ENCODE measurements around the gene D2HGDH.

Gene D2HGDH

GRCh38 chr2:241726459-241726858 is 8.0 kb upstream of the D2HGDH start:
- Histone ChIP-seq H3K36me3 (peaks cover 18% of the 10 kb centered on the region), H3K4me1 (ENCODE audit: control insufficient read depth in 1 of 2, insufficient read depth in 1 of 2, low read depth in 1 of 2, low read length in 1 of 2) (peaks cover 24 to 25% of the 10 kb centered on the region in 2 experiments), H3K27ac (no peak overlapping the region), H3K9me3 (no peaks in the 10 kb centered on the region), H3K27me3 (no peaks in the 10 kb centered on the region), H3K4me3 (ENCODE audit: low read depth in 1 of 2, low read length in 1 of 2) (no peak overlapping the region)
- TF ChIP-seq CTCF (IDR thresholded peaks at IDR 0.05), result no peak

- Histone ChIP-seq H3K27ac (no peak overlapping the region), H3K4me3 (ENCODE audit: low read depth in 1 of 2, low read length in 1 of 2) (no peak overlapping the region), H3K36me3 (peaks cover 8% of the 10 kb centered on the region), H3K27me3 (no peaks in the 10 kb centered on the region), H3K9me3 (no peaks in the 10 kb centered on the region), H3K4me1 (ENCODE audit: control insufficient read depth in 1 of 2, insufficient read depth in 1 of 2, low read depth in 1 of 2, low read length in 1 of 2) (peaks cover 37 to 39% of the 10 kb centered on the region in 2 experiments)
- no peak for TF ChIP-seq CTCF (IDR thresholded peaks at IDR 0.05)
Measured at GRCh38 chr2:241728000-241728399, 6.4 kb upstream of the D2HGDH start.

- H3K27ac ChIP-seq, result no peak overlapping the region
- no peak for TF ChIP-seq CTCF (IDR thresholded peaks at IDR 0.05)
- no peak overlapping the region for H3K4me3 ChIP-seq (ENCODE audit: low read depth in 1 of 2, low read length in 1 of 2)
- no peaks in the 10 kb centered on the region for H3K27me3 ChIP-seq
- peaks cover 1% of the 10 kb centered on the region for H3K36me3 ChIP-seq
- peaks cover 43 to 45% of the 10 kb centered on the region in 2 experiments for H3K4me1 ChIP-seq (ENCODE audit: control insufficient read depth in 1 of 2, insufficient read depth in 1 of 2, low read depth in 1 of 2, low read length in 1 of 2)
- H3K9me3 ChIP-seq, result no peaks in the 10 kb centered on the region
Measured at GRCh38 chr2:241728627-241729026, 5.8 kb upstream of the D2HGDH start.

GRCh38 chr2:241729868-241730267 is 4.6 kb upstream of the D2HGDH start:
- H3K27me3 ChIP-seq, result no peaks in the 10 kb centered on the region
- peak overlapping the region; percentile 71 for H3K27ac ChIP-seq
- no peaks in the 10 kb centered on the region for H3K9me3 ChIP-seq
- peaks cover 46 to 51% of the 10 kb centered on the region in 2 experiments for H3K4me1 ChIP-seq (ENCODE audit: control insufficient read depth in 1 of 2, insufficient read depth in 1 of 2, low read depth in 1 of 2, low read length in 1 of 2)
- H3K36me3 ChIP-seq, result no peaks in the 10 kb centered on the region
- H3K4me3 ChIP-seq (ENCODE audit: low read depth in 1 of 2, low read length in 1 of 2), result peak overlapping the region; percentile 24 to 35
- no peak for TF ChIP-seq CTCF (IDR thresholded peaks at IDR 0.05)

GRCh38 chr2:241730671-241731293 is 3.6 kb upstream of the D2HGDH start:
- Histone ChIP-seq H3K36me3 (no peaks in the 10 kb centered on the region), H3K27me3 (no peaks in the 10 kb centered on the region), H3K9me3 (no peaks in the 10 kb centered on the region), H3K4me3 (ENCODE audit: low read depth in 1 of 2, low read length in 1 of 2) (peak overlapping the region; percentile 24 to 35), H3K27ac (peak overlapping the region; percentile 71), H3K4me1 (ENCODE audit: control insufficient read depth in 1 of 2, insufficient read depth in 1 of 2, low read depth in 1 of 2, low read length in 1 of 2) (peaks cover 51 to 58% of the 10 kb centered on the region in 2 experiments)
- TF ChIP-seq CTCF (IDR thresholded peaks at IDR 0.05), result no peak

Measured in neutrophil (primary cell).